Mucosa of descending colon (tissue), 3 donors: ENCODE results near the gene GALE. TPM values are rescaled to one million over a fixed set of nuclear protein-coding genes. Genes with fewer than 3 reads are reported as not detected.
A peak's percentile ranks its signal among the peaks of the same experiment; 100 is the strongest.

Experiments used
- ATAC-seq: fragments of 200-7000 bp; cut with Tn5 transposase; one replicate; pipeline ENCODE4 v1.9.1; 2020; ENCODE audit warnings: mild to moderate bottlenecking, moderate library complexity
- DNase-seq, 3 donors: peaks; one replicate each; pipeline ENCODE4 v3.0.0-alpha.2; 2020
- H3K36me3 ChIP-seq: fragments of 200-600 bp; one replicate; pipeline ENCODE4 v1.8.0; 2021; ENCODE audit warnings: low read depth, mild to moderate bottlenecking
- H3K4me1 ChIP-seq: fragments of 200-600 bp; one replicate; pipeline ENCODE4 v1.8.0; 2021; ENCODE audit warnings: low read depth, mild to moderate bottlenecking
- H3K4me3 ChIP-seq: fragments of 200-600 bp; one replicate; pipeline ENCODE4 v1.8.0; 2021; ENCODE audit warnings: mild to moderate bottlenecking
- H3K9me3 ChIP-seq: fragments of 200-600 bp; one replicate; pipeline ENCODE4 v1.8.0; 2021; ENCODE audit warnings: mild to moderate bottlenecking
- CTCF ChIP-seq: fragments of 200-600 bp; IDR thresholded peaks from one replicate; pipeline ENCODE4 v1.8.0; 2022; ENCODE audit warnings: antibody characterized with exemption, mild to moderate bottlenecking
- intact Hi-C, 2 donors: fragments of 100-400 bp; cut with DNase I in 1 of 2; cut with micrococcal nuclease in 1 of 2; formaldehyde crosslinking; loops; one replicate each; pipeline versions ENCODE4 v1.11.0 to v1.11.1; 2022; cut with DNase I, micrococcal nuclease
- total RNA-seq, 3 donors: library from RNA; stranded (reverse); fragmentation: NEBNext Ultra II Directional in 2 of 3; extraction: Animal tissue kit (Norgen Biotek cat#: 25700) in 2 of 3; gene quantifications; one replicate each; pipeline versions ENCODE4 v1.2.1 to v1.2.4, GENCODE V29; 2021 to 2023
- donor health status: DM: no; HTN: no; CAD: no; lungs with moderate emphysema.
- donor health status: DM: no; HTN: no; CAD: no.
- donor health status: DM: no; HTN: yes; CAD: no.

GALE gene
- total RNA-seq, 3 donors from 2014 or later, result 55.7 to 156 (median 127) TPM

DNA sequence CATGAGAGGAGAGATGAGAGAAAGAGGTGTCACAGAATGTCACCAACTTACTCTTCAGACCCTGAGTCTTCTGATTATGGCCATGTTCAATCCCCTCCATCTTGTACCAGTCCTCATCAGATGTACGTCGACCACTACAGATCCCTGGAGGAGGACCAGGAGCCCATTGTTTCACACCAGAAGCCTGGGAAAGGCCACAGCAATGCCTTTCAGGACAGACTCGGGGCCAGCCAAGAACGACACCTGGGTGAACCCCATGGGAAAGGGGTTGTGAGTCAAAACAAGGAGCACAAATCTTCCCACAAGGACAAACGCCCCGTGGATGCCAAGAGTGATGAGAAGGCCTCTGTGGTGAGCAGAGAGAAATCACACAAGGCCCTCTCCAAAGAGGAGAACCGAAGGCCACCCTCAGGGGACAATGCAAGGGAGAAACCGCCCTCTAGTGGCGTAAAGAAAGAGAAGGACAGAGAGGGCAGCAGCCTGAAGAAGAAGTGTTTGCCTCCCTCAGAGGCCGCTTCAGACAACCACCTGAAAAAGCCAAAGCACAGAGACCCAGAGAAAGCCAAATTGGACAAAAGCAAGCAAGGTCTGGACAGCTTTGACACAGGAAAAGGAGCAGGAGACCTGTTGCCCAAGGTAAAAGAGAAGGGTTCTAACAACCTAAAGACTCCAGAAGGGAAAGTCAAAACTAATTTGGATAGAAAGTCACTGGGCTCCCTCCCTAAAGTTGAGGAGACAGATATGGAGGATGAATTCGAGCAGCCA lies 49.3 kb downstream of the GALE start:
- ATAC-seq (peak; percentile 88), DNase-seq (peak in 1 of 3 donors; percentile 61)
- peaks cover 19% of the 10 kb centered on the region for H3K36me3 ChIP-seq
- TF ChIP-seq CTCF, result peak; percentile 41
- H3K4me3 ChIP-seq, result no peak overlapping the region
- H3K4me1 ChIP-seq, result no peaks in the 10 kb centered on the region
- no peaks in the 10 kb centered on the region for H3K9me3 ChIP-seq
- intact Hi-C loops, result no loop called here

DNA sequence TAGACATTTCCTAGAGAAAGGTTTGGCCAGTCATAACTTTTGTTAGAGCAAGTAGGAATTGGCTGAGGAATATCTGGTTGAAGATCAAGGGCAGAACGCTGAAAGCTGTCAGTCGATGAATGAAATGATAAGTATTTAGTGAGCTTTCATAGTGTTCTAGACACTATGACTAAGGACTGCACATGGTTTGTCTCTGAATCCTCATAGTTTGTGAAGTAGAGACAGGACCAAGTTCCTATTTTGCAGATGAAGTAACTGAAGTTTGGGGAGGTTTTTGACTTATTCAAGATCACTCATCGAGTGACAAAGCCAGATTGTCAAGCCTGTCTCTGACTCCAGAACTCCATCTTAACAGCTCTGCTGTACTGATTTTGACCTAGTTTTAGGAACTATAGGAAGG lies 52.5 kb downstream of the GALE start:
- TF ChIP-seq CTCF, result no peak
- Histone ChIP-seq H3K36me3 (peaks cover 10% of the 10 kb centered on the region), H3K9me3 (no peaks in the 10 kb centered on the region), H3K4me3 (no peak overlapping the region), H3K4me1 (peaks cover 17% of the 10 kb centered on the region)
- no peak for ATAC-seq
- no peak for DNase-seq
- intact Hi-C loops, result no loop called here

Other genes with a start within 250 kb of the GALE start
- 100 to 1,000 TPM in 2 of 3 donors, 10 to 100 TPM in 1; 83.0 to 316 (median 121) TPM for gene ID3, start 241.3 kb downstream of the GALE start, total RNA-seq
- 100 to 1,000 TPM; 729 to 882 (median 820) TPM for gene RPL11, start 108.9 kb downstream of the GALE start, total RNA-seq
- 10 to 100 TPM; 32.9 to 35.5 (median 35.1) TPM for gene ELOA, start 57.3 kb downstream of the GALE start, total RNA-seq
- gene PITHD1, start 22.3 kb downstream of the GALE start, total RNA-seq, result 10 to 100 TPM; 38.9 to 53.2 (median 39.6) TPM
- 10 to 100 TPM; 49.9 to 89.0 (median 88.0) TPM for gene LYPLA2, start 9.6 kb downstream of the GALE start, total RNA-seq
- 10 to 100 TPM; 45.2 to 83.4 (median 62.6) TPM for gene HMGCL, start 24.7 kb upstream of the GALE start, total RNA-seq
- 100 to 1,000 TPM in 2 of 3 donors, 10 to 100 TPM in 1; 82.2 to 171 (median 159) TPM for gene FUCA1, start 67.5 kb upstream of the GALE start, total RNA-seq
- under 1 TPM; 0.06 to 0.19 (median 0.17) TPM for gene CNR2, start 112.6 kb upstream of the GALE start, total RNA-seq
- gene PNRC2, start 159.1 kb upstream of the GALE start, total RNA-seq, result 100 to 1,000 TPM; 116 to 137 (median 121) TPM
- 10 to 100 TPM; 85.8 to 98.0 (median 94.0) TPM for gene SRSF10, start 179.6 kb upstream of the GALE start, total RNA-seq